TTC549 (cell line): ENCODE results near the gene SLC35F1.

ENCODE experiments used
- FAIRE-seq: peaks from 2 replicates; lab custom pipeline; 2012; peaks lifted over from hg19 to GRCh38; lab: Jason Lieb, UNC

The SLC35F1 gene

GRCh38 chr6:118317581-118318563, 410.8 kb downstream of the SLC35F1 start:
- FAIRE-seq, result no peak

- FAIRE-seq, result no peak
These were observed 411.6 kb downstream of the SLC35F1 start for GRCh38 chr6:118318648-118319047.

- no peak for FAIRE-seq
These were observed 412.4 kb downstream of the SLC35F1 start for GRCh38 chr6:118319416-118319815.

GRCh38 chr6:118319894-118320649, 413.0 kb downstream of the SLC35F1 start:
- no peak for FAIRE-seq

GRCh38 chr6:118320652-118321051, 413.6 kb downstream of the SLC35F1 start:
- FAIRE-seq, result no peak

- FAIRE-seq, result no peak
These were observed 417.1 kb downstream of the SLC35F1 start for GRCh38 chr6:118324116-118324515.

- FAIRE-seq, result no peak
These were observed 418.3 kb downstream of the SLC35F1 start for GRCh38 chr6:118325220-118325860.

- FAIRE-seq, result no peak
These were observed 419.6 kb downstream of the SLC35F1 start for GRCh38 chr6:118326712-118327111.

- FAIRE-seq, result no peak
These were observed 420.2 kb downstream of the SLC35F1 start for GRCh38 chr6:118327237-118327636.

GRCh38 chr6:118333772-118334171, 426.7 kb downstream of the SLC35F1 start:
- no peak for FAIRE-seq

- no peak for FAIRE-seq
These were observed 427.6 kb downstream of the SLC35F1 start for GRCh38 chr6:118334634-118335033.

- FAIRE-seq, result no peak
These were observed 428.3 kb downstream of the SLC35F1 start for GRCh38 chr6:118335325-118335816.

GRCh38 chr6:118344014-118344670, 437.1 kb downstream of the SLC35F1 start:
- FAIRE-seq, result no peak

GRCh38 chr6:118350881-118351430, 443.9 kb downstream of the SLC35F1 start:
- no peak for FAIRE-seq

- no peak for FAIRE-seq
These were observed 446.5 kb downstream of the SLC35F1 start for GRCh38 chr6:118353564-118353963.

GRCh38 chr6:118354641-118355040, 447.6 kb downstream of the SLC35F1 start:
- FAIRE-seq, result no peak

GRCh38 chr6:118356054-118356453, 449.0 kb downstream of the SLC35F1 start:
- FAIRE-seq, result no peak

- FAIRE-seq, result no peak
These were observed 449.6 kb downstream of the SLC35F1 start for GRCh38 chr6:118356686-118357085.
